WERI-Rb-1 (cell line): Measurements from ENCODE around the gene TPPP2.

Experiments used
- DNase-seq: peaks from one replicate; pipeline ENCODE4 v3.0.0-alpha.2; 2020
- H3K27ac ChIP-seq: fragments of 250-450 bp; sonication (Bioruptor Pico); 2 replicates; pipeline ENCODE4 v1.5.1; 2020; ENCODE audit warnings: mild to moderate bottlenecking, moderate library complexity
- H3K27me3 ChIP-seq: fragments of 250-450 bp; sonication (Bioruptor Pico); 2 replicates; pipeline ENCODE4 v1.5.1; 2021; ENCODE audit warnings: mild to moderate bottlenecking, low read depth, moderate library complexity; ENCODE audit not compliant: insufficient read depth, severe bottlenecking
- H3K36me3 ChIP-seq: fragments of 250-450 bp; sonication (Bioruptor Pico); 2 replicates; pipeline ENCODE4 v1.5.1; 2020; ENCODE audit warnings: mild to moderate bottlenecking, moderate library complexity
- H3K4me3 ChIP-seq: 2 replicates; pipeline ENCODE4 v1.5.1; 2011; ENCODE audit warnings: low read depth, mild to moderate bottlenecking, control low read depth, low read length
- H3K9me3 ChIP-seq: fragments of 250-450 bp; sonication (Bioruptor Pico); 2 replicates; pipeline ENCODE4 v1.5.1; 2021; ENCODE audit warnings: mild to moderate bottlenecking, moderate library complexity; ENCODE audit not compliant: severe bottlenecking
- CTCF ChIP-seq: IDR thresholded peaks from 2 replicates; pipeline ENCODE4 v1.5.1; 2011; ENCODE audit warnings: low read depth, mild to moderate bottlenecking, control low read depth, inconsistent platforms, low read length

TPPP2 gene

GRCh38 chr14:21014761-21015190 lies 15.2 kb upstream of the TPPP2 start:
- TF ChIP-seq CTCF = peak; percentile 81
- H3K36me3 ChIP-seq = no peaks in the 10 kb centered on the region; the same call in 1 of the 2 replicates
- no peaks in the 10 kb centered on the region for H3K9me3 ChIP-seq
- no peak overlapping the region for H3K4me3 ChIP-seq
- H3K27ac ChIP-seq = no peak overlapping the region
- DNase-seq = peak; percentile 87
- no peaks in the 10 kb centered on the region for H3K27me3 ChIP-seq

GRCh38 chr14:21015312-21015711 lies 14.7 kb upstream of the TPPP2 start:
- H3K27me3 ChIP-seq = no peaks in the 10 kb centered on the region
- TF ChIP-seq CTCF = no peak
- no peak for DNase-seq
- H3K4me3 ChIP-seq = no peak overlapping the region
- H3K9me3 ChIP-seq = no peaks in the 10 kb centered on the region
- peaks cover under 1% of the 10 kb centered on the region; the same call in 1 of the 2 replicates for H3K36me3 ChIP-seq
- no peak overlapping the region for H3K27ac ChIP-seq

GRCh38 chr14:21016413-21017190 lies 13.4 kb upstream of the TPPP2 start:
- Histone ChIP-seq H3K27ac (no peak overlapping the region), H3K27me3 (no peaks in the 10 kb centered on the region), H3K4me3 (no peak overlapping the region), H3K36me3 (peaks cover 10% of the 10 kb centered on the region; the same call in 1 of the 2 replicates), H3K9me3 (no peaks in the 10 kb centered on the region)
- DNase-seq = no peak
- TF ChIP-seq CTCF = no peak

GRCh38 chr14:21017528-21018245 lies 12.3 kb upstream of the TPPP2 start:
- no peak for DNase-seq
- Histone ChIP-seq H3K9me3 (no peaks in the 10 kb centered on the region), H3K27ac (no peak overlapping the region)

GRCh38 chr14:21018286-21018685 lies 11.7 kb upstream of the TPPP2 start:
- no peaks in the 10 kb centered on the region for H3K27me3 ChIP-seq
- H3K27ac ChIP-seq = no peak overlapping the region

More at GRCh38 chr14:21017528-21018245, 12.3 kb upstream of the TPPP2 start:
- TF ChIP-seq CTCF = no peak
- H3K4me3 ChIP-seq = no peak overlapping the region
- no peaks in the 10 kb centered on the region for H3K27me3 ChIP-seq
- peaks cover 10% of the 10 kb centered on the region; the same call in 1 of the 2 replicates for H3K36me3 ChIP-seq

More at GRCh38 chr14:21018286-21018685, 11.7 kb upstream of the TPPP2 start:
- DNase-seq = no peak
- no peak overlapping the region for H3K4me3 ChIP-seq
- peaks cover 10% of the 10 kb centered on the region; the same call in 1 of the 2 replicates for H3K36me3 ChIP-seq
- no peaks in the 10 kb centered on the region for H3K9me3 ChIP-seq
- TF ChIP-seq CTCF = no peak
